ENCODE data around the gene STX11.

STX11 gene

DNA sequence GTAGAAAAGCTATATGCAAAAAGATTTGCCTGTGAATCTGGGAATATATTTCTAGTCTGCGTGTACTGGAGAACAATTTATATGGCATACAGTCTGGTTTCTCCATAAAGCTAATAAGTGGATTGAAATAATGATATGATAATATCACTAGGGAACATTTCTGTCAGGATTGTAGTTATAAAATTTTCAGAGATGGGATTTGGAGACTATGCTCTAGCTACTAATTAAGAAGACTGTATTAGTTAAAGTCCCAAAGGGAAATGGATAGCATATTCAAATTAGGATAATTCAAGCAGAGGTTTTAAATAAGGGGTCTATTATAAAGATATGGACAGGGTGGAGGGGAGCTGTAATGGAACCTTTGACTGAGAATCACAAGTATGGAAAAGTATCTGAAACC, 7.2 kb upstream of the STX11 start:
- no peak for DNase-seq

DNA sequence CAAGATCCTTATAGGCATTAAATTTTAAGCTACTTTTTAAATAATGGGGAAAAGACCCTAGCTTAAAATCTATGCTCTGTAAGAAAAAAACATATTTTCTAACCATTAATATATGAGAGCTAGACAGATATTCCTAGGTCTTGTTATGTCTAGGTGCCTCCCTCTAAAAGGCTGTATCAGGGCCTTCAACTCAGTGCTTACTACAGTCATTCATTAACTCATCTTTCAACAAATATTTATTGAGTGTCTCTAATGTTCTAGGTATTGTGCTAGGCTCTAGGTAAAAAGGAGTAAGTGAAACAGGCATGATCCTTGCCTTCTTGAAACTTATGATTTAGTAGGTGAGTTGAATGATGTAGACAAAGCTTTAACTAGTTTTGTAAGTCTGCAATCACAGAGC, 6.4 kb upstream of the STX11 start:
- DNase-seq, result no peak

GRCh38 chr6:144144996-144145395, 5.3 kb upstream of the STX11 start:
- DNase-seq, result no peak

DNA sequence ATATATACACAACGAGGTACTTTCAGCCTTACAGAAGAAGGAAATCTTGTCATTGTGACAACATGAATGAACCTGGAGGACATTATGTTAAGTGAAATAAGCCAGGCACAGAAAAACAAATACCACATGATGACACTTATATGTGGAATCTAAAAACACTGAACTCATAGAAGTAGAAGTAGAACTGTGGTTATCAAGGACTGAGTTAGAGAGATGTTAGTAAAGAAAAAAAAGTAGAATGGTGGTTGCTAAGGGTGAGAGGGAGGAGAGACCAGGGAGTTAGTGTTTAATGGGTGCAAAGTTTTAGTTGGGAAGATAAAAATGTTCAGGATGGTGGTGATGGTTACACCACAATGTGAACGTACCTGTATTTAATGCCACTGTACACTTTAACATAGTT, 4.8 kb upstream of the STX11 start:
- DNase-seq, result no peak

DNA sequence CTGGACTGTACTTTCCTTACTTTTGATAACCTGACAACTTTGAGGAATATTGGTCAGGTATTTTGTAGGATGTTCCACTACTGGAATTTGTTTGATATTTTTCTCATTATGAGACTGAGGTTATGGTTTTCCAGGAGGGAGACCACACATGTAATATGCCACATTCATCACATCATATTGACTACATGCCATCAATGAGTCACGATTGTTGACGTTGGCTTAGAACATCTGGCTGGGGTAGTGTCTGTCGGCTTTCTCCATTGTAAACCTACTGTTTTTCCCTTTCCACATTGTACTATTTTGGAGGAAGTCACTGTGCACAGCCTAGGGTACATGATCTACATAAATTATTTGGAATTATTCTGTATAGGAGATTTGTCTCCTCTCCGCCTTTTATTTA, 1.4 kb upstream of the STX11 start:
- no peak for DNase-seq

- DNase-seq, result no peak
These were observed 791 bp upstream of the STX11 start for GRCh38 chr6:144149558-144149893.

DNA sequence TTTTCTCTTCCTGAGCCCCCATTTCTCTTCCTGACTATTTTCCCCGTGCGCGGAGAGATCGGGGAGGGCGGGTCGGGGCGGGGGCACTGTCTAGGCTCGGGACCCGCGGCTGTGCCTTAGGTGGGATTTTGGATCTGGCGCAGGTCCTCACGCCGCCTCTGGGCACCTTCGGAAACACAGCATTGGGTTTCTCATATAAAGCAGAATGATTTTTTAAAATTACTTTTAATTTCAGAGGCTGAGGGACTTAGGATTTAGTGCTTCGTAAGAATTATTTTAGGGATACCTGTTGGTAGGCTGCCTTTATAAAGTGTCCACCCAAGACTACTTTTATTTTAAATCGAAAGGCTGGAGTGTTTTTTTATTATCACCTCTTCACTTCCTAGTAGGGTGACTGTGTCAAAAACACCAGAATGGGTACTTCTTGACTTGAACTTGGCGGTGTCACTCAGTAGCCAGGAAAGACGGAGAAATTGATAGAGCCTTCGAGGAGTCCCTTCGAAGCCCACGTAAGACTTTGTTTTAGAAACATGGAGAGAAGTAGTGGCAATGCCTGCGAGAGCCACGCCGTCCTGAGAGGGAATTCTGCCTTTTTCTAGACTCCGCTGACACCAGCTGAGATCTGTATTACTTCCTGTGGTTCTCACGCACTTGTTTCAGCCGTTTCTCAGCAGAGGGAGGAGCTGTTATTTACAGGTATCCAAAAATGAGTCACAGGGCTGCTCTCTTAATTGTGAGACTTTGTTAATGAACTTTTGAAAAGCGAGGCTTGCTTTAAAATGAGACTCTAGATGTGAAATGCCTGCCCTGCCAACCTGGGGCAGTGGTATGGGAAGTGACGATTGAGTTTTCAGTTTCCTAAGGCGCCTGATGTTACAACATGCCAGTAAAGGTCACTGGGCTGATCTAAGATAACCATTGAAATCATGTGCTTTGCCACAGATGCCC, 667 bp downstream of the STX11 start:
- no peak for DNase-seq

DNA sequence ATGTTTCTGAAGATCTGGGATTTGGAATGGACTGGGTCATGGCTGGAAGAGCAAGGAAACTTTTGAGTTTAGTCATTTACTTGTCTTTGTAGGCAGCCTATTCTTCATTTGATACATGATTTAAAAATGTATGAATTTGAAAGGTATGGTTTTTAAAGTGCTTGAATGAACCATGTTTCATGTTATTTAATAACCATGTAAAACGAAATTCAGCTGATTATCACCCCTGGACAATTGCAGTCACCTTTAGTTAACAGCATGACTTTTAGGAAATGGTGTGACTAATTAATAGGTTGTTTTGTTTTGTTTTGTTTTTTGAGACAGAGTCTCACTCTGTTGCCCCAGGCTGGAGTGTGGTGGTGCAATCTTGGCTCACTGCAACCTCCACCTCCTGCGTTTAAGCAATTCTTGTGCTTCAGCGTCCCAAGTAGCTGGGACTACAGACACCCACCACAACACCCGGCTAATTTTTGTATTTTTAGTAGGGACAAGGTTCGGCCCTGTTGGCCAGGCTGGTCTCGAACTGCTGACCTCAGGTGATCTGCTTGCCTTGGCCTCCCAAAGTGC, 2.1 kb downstream of the STX11 start:
- DNase-seq, result no peak

DNA sequence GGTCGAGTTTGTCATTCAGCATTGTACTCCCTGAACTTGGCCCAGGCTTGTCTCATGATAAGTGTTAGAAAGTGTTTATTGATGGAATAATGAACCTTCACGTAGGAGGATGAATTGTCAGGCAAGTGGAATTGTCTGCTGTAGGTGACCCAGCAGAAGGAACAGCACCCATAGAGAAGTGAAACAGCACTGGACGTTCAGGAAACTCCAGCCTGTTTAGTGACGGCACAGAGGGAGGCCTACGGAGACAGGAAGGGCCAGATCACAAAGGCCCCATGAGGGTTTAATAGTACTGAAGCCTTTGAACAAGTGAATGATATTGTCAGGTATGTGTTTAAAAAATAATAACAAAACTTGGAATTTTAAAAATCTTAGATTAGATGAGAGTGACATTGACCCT, 2.9 kb downstream of the STX11 start:
- no peak for DNase-seq

DNA sequence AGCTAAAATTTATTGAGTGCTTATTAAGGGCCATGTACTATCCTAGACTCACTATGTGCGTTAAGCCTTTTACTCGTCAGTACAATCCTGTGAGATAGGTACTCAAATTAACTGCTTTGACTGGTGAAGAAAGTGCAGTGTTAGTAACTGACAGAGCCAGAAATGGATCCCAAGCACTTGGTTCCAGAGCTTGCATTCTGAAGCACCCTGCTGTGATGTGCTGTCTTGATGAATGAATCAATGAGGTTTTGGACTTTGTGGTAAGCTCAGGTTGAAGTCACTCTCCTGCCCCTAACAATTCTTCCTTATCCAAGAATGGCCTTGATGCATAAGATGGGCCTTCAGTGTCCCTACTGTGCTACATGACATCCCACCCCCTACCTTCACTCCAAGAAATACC, 3.7 kb downstream of the STX11 start:
- DNase-seq, result no peak

- DNase-seq, result no peak
These were observed 5.2 kb downstream of the STX11 start for GRCh38 chr6:144155529-144155928.

- DNase-seq, result no peak
These were observed 6.0 kb downstream of the STX11 start for GRCh38 chr6:144156338-144156737.

DNA sequence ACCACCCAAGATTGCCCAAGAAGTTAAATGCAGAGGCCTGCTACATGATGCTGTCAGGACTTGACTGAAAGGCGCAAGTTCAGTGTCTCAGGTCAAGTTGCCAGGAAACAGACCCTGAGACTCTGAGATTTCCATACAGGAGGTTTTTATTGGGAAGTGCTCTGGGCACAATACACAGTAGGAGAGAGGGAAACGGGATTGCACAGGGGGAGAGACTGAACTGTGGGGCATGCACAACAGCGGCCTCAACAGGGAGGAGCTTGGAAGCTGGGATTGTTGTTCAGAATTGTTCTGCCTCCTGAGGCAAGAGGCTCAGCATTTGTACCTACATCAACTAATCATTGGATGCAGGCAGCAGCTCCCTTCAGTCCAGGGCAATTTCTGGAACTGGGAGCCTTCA, 6.7 kb downstream of the STX11 start:
- no peak for DNase-seq

GRCh38 chr6:144158133-144158532, 7.8 kb downstream of the STX11 start:
- DNase-seq, result no peak

DNA sequence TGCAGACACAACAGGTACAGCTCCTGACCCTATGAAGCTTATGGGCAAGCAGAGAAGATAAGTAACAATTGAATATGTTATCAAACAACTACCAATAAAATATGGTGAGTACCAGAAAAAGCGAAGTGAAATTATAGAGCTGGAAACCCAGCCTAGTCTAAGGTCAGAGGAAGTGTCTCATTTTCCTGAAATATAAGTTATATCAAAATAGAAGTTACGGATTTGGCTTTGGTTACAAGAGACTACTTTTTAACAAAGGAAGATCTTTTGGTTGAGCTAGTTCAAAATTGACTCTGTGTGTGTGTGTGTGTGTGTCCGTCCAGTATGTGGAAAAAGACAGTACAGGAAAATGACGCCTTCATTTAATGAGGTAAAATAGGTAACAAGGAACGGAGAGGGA, 8.9 kb downstream of the STX11 start:
- no peak for DNase-seq

DNA sequence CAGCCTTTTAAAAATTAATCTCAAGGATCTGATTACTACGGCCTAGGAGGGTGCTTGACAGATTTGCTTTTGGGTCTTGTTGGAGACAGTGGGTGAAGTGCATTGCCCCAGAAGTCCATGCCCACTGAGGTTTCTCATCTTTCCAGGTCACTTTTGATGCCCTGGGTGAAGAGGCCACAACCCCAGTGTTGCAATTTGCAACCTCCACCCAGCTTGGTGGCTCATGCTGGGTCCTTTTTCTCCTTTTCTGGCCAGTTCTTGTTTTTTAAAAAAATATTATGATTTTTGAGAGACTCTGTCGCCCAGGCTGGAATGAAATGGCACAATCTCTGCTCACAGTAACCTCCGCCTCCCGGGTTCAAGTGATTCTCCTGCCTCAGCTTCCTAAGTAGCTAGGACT, 9.4 kb downstream of the STX11 start:
- DNase-seq, result no peak

GRCh38 chr6:144160431-144161005, 10.2 kb downstream of the STX11 start:
- no peak for DNase-seq

- DNase-seq, result no peak
These were observed 11.7 kb downstream of the STX11 start for GRCh38 chr6:144161975-144162374.

- DNase-seq, result no peak
These were observed 12.7 kb downstream of the STX11 start for GRCh38 chr6:144162977-144163376.

DNA sequence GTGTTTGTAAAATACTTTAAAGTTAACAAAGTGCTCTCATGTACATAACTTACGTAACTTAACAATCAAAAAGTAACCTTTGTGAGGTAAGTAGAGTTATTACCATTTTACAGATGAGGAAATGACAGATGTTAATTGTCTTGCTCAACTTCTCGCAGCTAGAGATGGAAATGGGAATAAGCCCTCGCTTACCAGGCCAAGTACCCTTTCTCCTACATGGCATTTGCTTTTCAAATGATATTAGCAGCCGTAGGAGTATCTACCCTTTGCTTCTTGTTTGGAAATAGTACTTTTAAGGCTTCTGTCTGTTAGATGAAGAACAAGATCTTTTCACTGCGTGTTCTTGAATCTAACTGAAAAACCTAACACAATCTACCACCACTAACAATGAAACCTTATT, 15.5 kb downstream of the STX11 start:
- no peak for DNase-seq

- DNase-seq, result no peak
These were observed 19.7 kb downstream of the STX11 start for GRCh38 chr6:144170044-144170443.

GRCh38 chr6:144171406-144171805, 21.1 kb downstream of the STX11 start:
- no peak for DNase-seq

DNA sequence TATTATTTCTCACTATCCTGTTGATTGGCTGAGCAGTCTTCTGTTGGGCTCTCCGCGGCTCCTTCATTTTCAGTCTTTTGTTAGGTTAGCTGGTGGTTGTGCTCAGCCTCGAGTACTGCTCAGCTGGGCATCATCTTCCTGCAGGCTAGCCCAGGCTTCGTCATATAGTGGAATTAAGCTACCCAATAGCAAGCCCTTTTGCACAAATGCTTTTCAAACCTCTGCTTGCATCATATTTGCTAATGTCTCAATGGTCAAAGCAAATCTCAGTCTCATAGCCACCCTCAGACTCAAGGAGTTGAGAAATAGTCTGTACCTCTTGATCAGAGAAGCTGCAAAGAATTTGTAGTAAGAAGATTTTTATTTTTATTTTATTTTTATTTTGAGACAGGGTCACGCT, 23.7 kb downstream of the STX11 start:
- no peak for DNase-seq

- no peak for DNase-seq
These were observed 25.7 kb downstream of the STX11 start for GRCh38 chr6:144176043-144176442.
